Liver (tissue), 3 donors: Measurements from ENCODE around the gene XNDC1N.

Source experiments
- ATF3 ChIP-seq: IDR thresholded peaks from 2 replicates; pipeline ENCODE4 v1.6.1; 2016; ENCODE audit warnings: antibody characterized with exemption
- CTCF ChIP-seq: fragments of 150-350 bp; IDR thresholded peaks from 2 replicates; pipeline ENCODE4 v1.5.1; 2017; ENCODE audit warnings: improper control_type of control experiment, low read depth, low read length; ENCODE audit not compliant: missing input control
- JUND ChIP-seq, 2 donors: IDR thresholded peaks; 2 replicates each; pipeline ENCODE4 v1.6.1; 2016; ENCODE audit warnings: antibody characterized with exemption in 2 of 2
- MAX ChIP-seq: IDR thresholded peaks from 2 replicates; pipeline ENCODE4 v1.6.1; 2016; ENCODE audit warnings: antibody characterized with exemption
- REST ChIP-seq: IDR thresholded peaks from 2 replicates; pipeline ENCODE4 v1.6.1; 2016; ENCODE audit warnings: antibody characterized with exemption, mild to moderate bottlenecking
- RXRA ChIP-seq, 2 donors: IDR thresholded peaks; 2 replicates each; pipeline ENCODE4 v1.6.1; 2017 to 2018; ENCODE audit warnings: antibody characterized with exemption in 2 of 2, mild to moderate bottlenecking in 1 of 2
- TAF1 ChIP-seq: conservative IDR thresholded peaks from 2 replicates; pipeline ENCODE4 v1.6.1; 2016; ENCODE audit warnings: antibody characterized with exemption, mild to moderate bottlenecking
- YY1 ChIP-seq: IDR thresholded peaks from 2 replicates; pipeline ENCODE4 v1.6.1; 2016; ENCODE audit warnings: antibody characterized with exemption, mild to moderate bottlenecking
- ZBTB33 ChIP-seq: IDR thresholded peaks from 2 replicates; pipeline ENCODE4 v1.6.1; 2016; ENCODE audit warnings: antibody characterized with exemption
- donor health status: healthy.
- donor health status: healthy.

- TF ChIP-seq MAX (no peak), CTCF (no peak), RXRA (IDR thresholded peaks at IDR 0.05) (no peak), YY1 (no peak), TAF1 (no peak), REST (no peak), ZBTB33 (no peak), ATF3 (no peak), JUND (IDR thresholded peaks at IDR 0.05) (peak in 1 of 2 donors; percentile 25)
These were observed at the start of gene XNDC1N for GRCh38 chr11:71927820-71928736.
